Measurements from ENCODE around the gene ZFP92. TPM values are rescaled to one million over a fixed set of nuclear protein-coding genes. Genes with fewer than 3 reads are reported as not detected.
A peak's percentile ranks its signal among the peaks of the same experiment; 100 is the strongest.

Gene ZFP92
- total and polyA plus RNA-seq, 5 donors: 0.32 to 1.6 (median 0.65) TPM

GRCh38 chrX:153449368-153450113, 38.3 kb downstream of the ZFP92 start:
- H3K27me3 ChIP-seq (ENCODE audit: control insufficient read depth, insufficient read depth): no peaks in the 10 kb centered on the region
- ATAC-seq (no peak), DNase-seq (no peak)
- H3K4me3 ChIP-seq (ENCODE audit: low read length): no peak overlapping the region
- H3K4me1 ChIP-seq (ENCODE audit: control insufficient read depth, insufficient read depth, low read length): no peaks in the 10 kb centered on the region
- 93% methylated on average over 15 of the region's 15 CpGs for WGBS
- no peak overlapping the region for H3K27ac ChIP-seq (ENCODE audit: low read length)
- intact Hi-C loops (cut with DNase I): no loop called here
- no peaks in the 10 kb centered on the region for H3K9me3 ChIP-seq (ENCODE audit: control insufficient read depth, low read length)

DNA sequence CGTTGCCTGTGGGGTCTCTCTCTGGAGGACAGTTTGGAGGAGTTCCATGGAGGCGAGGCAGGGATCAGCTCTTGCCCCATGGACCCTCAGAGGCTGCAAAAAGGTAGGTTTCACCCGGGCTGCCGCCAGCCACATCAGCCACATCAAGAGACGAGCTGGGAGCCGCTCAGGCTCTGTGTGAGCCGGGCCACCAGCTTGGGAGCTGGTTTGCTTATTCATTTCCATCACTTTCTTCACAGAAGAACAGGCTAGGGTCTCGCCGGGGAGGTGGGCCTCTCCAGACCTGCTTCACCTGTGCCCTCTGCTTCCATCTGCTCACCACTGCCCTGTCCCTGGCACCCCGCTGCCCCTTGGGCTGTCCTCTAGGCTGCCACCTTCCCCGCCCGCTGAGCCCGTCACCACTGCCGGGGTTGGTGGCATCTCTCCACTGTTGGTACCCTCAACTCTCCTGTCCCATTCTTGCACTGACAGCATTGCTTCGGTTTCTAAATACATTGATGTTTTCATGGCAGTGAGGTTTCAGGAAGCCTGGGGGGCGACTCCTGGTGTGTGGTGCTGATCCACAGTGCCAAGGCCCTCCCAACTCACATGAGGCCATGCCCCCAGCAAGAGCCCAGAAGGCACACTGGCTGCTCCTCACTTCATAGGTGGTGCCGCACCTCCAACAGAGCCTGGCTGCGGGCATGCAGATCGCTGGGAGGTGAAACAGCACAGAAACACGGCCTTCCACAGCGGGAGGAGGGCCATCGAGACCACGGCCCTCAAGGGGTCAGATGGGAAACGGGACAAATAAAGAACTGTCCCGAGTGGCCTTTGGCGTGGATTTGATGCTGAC, 39.1 kb downstream of the ZFP92 start:
- no peaks in the 10 kb centered on the region for H3K4me1 ChIP-seq (ENCODE audit: control insufficient read depth, insufficient read depth, low read length)
- no peaks in the 10 kb centered on the region for H3K27me3 ChIP-seq (ENCODE audit: control insufficient read depth, insufficient read depth)
- H3K27ac ChIP-seq (ENCODE audit: low read length): no peak overlapping the region
- intact Hi-C loops (cut with DNase I): no loop called here
- ATAC-seq (no peak), DNase-seq (no peak)
- 94% methylated on average over 26 of the region's 26 CpGs for WGBS
- H3K9me3 ChIP-seq (ENCODE audit: control insufficient read depth, low read length): no peaks in the 10 kb centered on the region
- no peak overlapping the region for H3K4me3 ChIP-seq (ENCODE audit: low read length)

DNA sequence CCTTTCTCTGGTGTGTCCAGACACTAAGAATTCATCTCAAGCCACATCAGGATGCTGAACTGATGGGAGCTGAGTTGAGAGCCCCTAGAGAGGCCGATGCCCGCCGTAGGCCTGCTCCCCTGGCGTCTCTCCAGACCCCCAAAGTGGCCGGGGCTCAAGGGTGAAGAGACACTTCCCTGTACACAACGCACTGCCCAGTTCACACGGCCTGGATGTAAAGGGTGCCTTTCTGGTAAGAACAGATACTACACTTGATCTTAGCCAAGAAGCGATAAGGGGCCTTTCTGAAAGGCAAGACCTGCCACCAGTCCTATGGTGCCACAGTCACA, 39.6 kb downstream of the ZFP92 start:
- no peaks in the 10 kb centered on the region for H3K27me3 ChIP-seq (ENCODE audit: control insufficient read depth, insufficient read depth)
- intact Hi-C loops (cut with DNase I): no loop called here
- no peak overlapping the region for H3K4me3 ChIP-seq (ENCODE audit: low read length)
- DNase-seq (no peak), ATAC-seq (no peak)
- no peak overlapping the region for H3K27ac ChIP-seq (ENCODE audit: low read length)
- H3K4me1 ChIP-seq (ENCODE audit: control insufficient read depth, insufficient read depth, low read length): no peaks in the 10 kb centered on the region
- H3K9me3 ChIP-seq (ENCODE audit: control insufficient read depth, low read length): no peaks in the 10 kb centered on the region
- 93% methylated on average over 8 of the region's 8 CpGs for WGBS

DNA sequence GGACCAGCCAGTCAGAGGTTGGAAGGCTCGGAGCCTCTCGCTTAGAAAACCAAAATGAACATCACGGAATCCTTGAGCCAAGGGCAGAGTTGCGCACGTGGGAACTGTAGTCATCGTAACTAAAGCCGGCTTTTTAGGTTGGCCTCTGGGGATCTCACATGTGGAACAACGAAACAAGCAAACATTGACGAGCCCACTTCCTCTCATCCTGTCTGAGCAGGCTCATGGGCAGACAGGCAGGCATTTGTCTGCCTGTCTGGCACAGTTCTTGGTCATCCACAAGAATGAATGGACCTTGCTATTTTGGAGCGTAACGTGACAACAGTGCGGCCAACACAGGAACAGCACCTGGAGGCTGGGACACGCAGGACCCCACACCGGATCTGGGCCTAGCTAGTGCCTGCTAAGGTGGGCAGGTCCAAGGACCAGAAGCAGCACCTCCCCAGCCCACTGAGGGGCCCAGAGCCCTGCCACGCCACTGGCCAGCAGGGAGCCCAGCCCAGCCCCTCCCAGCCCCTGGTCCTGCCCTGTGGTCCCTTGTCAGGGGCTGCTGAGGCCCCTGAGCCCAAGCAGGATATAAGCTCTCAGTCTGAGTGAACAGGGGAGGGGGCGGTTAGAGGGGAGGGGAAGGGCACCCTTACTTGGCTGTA, 43.8 kb downstream of the ZFP92 start:
- intact Hi-C loops (cut with DNase I): no loop called here
- no peaks in the 10 kb centered on the region for H3K4me1 ChIP-seq (ENCODE audit: control insufficient read depth, insufficient read depth, low read length)
- no peak overlapping the region for H3K4me3 ChIP-seq (ENCODE audit: low read length)
- 96% methylated on average over 16 of the region's 16 CpGs for WGBS
- H3K27me3 ChIP-seq (ENCODE audit: control insufficient read depth, insufficient read depth): no peaks in the 10 kb centered on the region
- H3K9me3 ChIP-seq (ENCODE audit: control insufficient read depth, low read length): no peaks in the 10 kb centered on the region
- DNase-seq (no peak), ATAC-seq (no peak)
- H3K27ac ChIP-seq (ENCODE audit: low read length): no peak overlapping the region

GRCh38 chrX:153455571-153455970, 44.3 kb downstream of the ZFP92 start:
- H3K4me3 ChIP-seq (ENCODE audit: low read length): no peak overlapping the region
- H3K27me3 ChIP-seq (ENCODE audit: control insufficient read depth, insufficient read depth): no peaks in the 10 kb centered on the region
- no peaks in the 10 kb centered on the region for H3K9me3 ChIP-seq (ENCODE audit: control insufficient read depth, low read length)
- ATAC-seq (no peak), DNase-seq (peak in 1 of 3 donors; percentile 39)
- H3K4me1 ChIP-seq (ENCODE audit: control insufficient read depth, insufficient read depth, low read length): no peaks in the 10 kb centered on the region
- H3K27ac ChIP-seq (ENCODE audit: low read length): no peak overlapping the region
- intact Hi-C loops (cut with DNase I): no loop called here
- 81% methylated on average over 16 of the region's 16 CpGs for WGBS

- no peak overlapping the region for H3K27ac ChIP-seq (ENCODE audit: low read length)
- H3K4me3 ChIP-seq (ENCODE audit: low read length): no peak overlapping the region
- H3K9me3 ChIP-seq (ENCODE audit: control insufficient read depth, low read length): no peaks in the 10 kb centered on the region
- intact Hi-C loops (cut with DNase I): no loop called here
- H3K27me3 ChIP-seq (ENCODE audit: control insufficient read depth, insufficient read depth): no peaks in the 10 kb centered on the region
- WGBS: 68% methylated on average over 12 of the region's 12 CpGs
- no peaks in the 10 kb centered on the region for H3K4me1 ChIP-seq (ENCODE audit: control insufficient read depth, insufficient read depth, low read length)
- DNase-seq: peak; percentile 28 to 69 (median 68)
- ATAC-seq: peak; percentile 38 to 59
Measured at GRCh38 chrX:153456161-153456560, 44.9 kb downstream of the ZFP92 start.

GRCh38 chrX:153456704-153457103, 45.4 kb downstream of the ZFP92 start:
- no peak overlapping the region for H3K27ac ChIP-seq (ENCODE audit: low read length)
- no peaks in the 10 kb centered on the region for H3K4me1 ChIP-seq (ENCODE audit: control insufficient read depth, insufficient read depth, low read length)
- WGBS: 92% methylated on average over 9 of the region's 9 CpGs
- no peaks in the 10 kb centered on the region for H3K9me3 ChIP-seq (ENCODE audit: control insufficient read depth, low read length)
- DNase-seq (peak in 1 of 3 donors; percentile 9), ATAC-seq (no peak)
- no peak overlapping the region for H3K4me3 ChIP-seq (ENCODE audit: low read length)
- intact Hi-C loops (cut with DNase I): no loop called here
- no peaks in the 10 kb centered on the region for H3K27me3 ChIP-seq (ENCODE audit: control insufficient read depth, insufficient read depth)

- H3K4me3 ChIP-seq (ENCODE audit: low read length): no peak overlapping the region
- H3K27me3 ChIP-seq (ENCODE audit: control insufficient read depth, insufficient read depth): no peaks in the 10 kb centered on the region
- H3K27ac ChIP-seq (ENCODE audit: low read length): no peak overlapping the region
- DNase-seq (peak in 2 of 3 donors; percentile 8 to 37), ATAC-seq (no peak)
- H3K4me1 ChIP-seq (ENCODE audit: control insufficient read depth, insufficient read depth, low read length): no peaks in the 10 kb centered on the region
- 92% methylated on average over 18 of the region's 18 CpGs for WGBS
- H3K9me3 ChIP-seq (ENCODE audit: control insufficient read depth, low read length): no peaks in the 10 kb centered on the region
- intact Hi-C loops (cut with DNase I): no loop called here
Measured at GRCh38 chrX:153457136-153457825, 46.0 kb downstream of the ZFP92 start.

GRCh38 chrX:153457827-153458466, 46.7 kb downstream of the ZFP92 start:
- DNase-seq: no peak
- intact Hi-C loops (cut with DNase I): no loop called here
- 92% methylated on average over 17 of the region's 17 CpGs for WGBS

GRCh38 chrX:153458476-153458875, 47.2 kb downstream of the ZFP92 start:
- Histone ChIP-seq H3K9me3 (ENCODE audit: control insufficient read depth, low read length) (no peaks in the 10 kb centered on the region), H3K4me1 (ENCODE audit: control insufficient read depth, insufficient read depth, low read length) (no peaks in the 10 kb centered on the region), H3K27me3 (ENCODE audit: control insufficient read depth, insufficient read depth) (no peaks in the 10 kb centered on the region), H3K27ac (ENCODE audit: low read length) (no peak overlapping the region), H3K4me3 (ENCODE audit: low read length) (no peak overlapping the region)
- intact Hi-C loops (cut with DNase I): no loop called here
- DNase-seq (no peak), ATAC-seq (no peak)
- 78% methylated on average over 4 of the region's 4 CpGs for WGBS

More at GRCh38 chrX:153457827-153458466, 46.7 kb downstream of the ZFP92 start:
- H3K27ac ChIP-seq (ENCODE audit: low read length): no peak overlapping the region
- H3K4me1 ChIP-seq (ENCODE audit: control insufficient read depth, insufficient read depth, low read length): no peaks in the 10 kb centered on the region
- no peak overlapping the region for H3K4me3 ChIP-seq (ENCODE audit: low read length)
- no peaks in the 10 kb centered on the region for H3K9me3 ChIP-seq (ENCODE audit: control insufficient read depth, low read length)
- no peaks in the 10 kb centered on the region for H3K27me3 ChIP-seq (ENCODE audit: control insufficient read depth, insufficient read depth)
- ATAC-seq: no peak

Data from right cardiac atrium (tissue), 5 donors.